ENCODE measurements around the gene ITPR1.

The ITPR1 gene

DNA sequence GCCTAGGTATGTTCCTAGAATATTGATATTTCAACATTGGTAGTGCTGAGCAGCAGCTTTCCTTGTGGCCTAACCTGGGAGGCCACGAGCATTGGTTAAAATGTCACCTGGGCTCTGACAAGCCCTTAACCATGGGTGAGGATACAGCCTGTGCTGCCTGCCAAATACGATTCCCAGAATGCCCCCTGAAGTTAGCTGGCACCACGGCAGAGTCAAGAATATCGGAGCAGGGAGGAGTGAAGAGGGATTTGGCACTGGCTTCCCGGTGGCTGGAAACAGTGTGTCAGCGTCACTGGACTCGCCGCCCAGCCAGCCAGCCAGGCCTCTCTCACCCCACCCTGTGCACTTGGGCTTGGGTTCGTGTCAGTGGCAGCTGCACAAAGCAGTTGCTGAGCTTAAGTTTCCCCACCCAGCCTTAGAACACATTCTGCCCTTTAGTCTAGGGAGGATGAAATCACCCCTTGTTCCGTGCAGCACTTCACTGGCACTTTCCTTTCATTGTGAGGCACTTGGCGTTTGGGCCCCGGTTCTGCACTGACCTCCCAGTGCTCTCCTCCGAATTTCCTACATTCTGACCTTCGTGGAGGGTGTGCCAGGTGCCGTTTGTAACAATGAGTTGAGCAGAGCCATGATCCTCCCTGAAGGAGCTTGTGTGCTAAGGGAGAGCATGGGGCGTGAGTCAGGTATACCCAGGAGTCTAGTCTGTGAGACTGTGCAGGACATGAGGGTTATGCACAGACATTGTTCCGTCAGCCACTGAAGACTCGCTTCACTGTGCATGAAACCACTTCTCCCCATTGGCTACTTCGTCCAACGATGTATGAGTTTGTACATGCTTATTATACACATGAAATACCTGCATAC is 333.3 kb downstream of the ITPR1 start:
- H3K9me3 Mint-ChIP-seq = peaks cover 3% of the 10 kb centered on the region
- peaks cover 73% of the 10 kb centered on the region for H3K36me3 Mint-ChIP-seq (ENCODE audit: low read depth)
- peak overlapping the region; percentile 99 for H3K27ac Mint-ChIP-seq
- no peaks in the 10 kb centered on the region for H3K27me3 Mint-ChIP-seq (ENCODE audit: low read depth)
- H3K4me1 Mint-ChIP-seq (ENCODE audit: low read depth) = peaks cover 90% of the 10 kb centered on the region
- peak overlapping the region; percentile 85 for H3K4me3 Mint-ChIP-seq

DNA sequence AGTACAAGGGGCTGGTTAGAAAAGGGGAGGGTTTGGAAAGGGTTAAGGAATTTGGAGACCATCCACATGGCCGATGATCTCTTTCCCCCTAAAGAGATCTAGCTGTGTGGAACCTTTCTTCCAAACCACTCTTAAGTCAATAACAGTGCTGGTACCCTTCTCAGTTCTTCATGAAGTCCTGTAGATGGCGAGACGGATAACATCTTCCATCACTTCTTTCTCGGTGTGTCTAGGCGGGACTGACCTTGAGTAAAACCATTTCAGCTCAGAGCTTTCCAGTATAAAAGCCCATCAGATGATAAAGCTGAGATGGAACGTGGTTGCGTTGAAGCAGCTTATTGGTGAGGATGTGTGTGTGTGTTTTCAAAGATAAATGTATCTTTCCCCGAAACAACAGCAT is 334.6 kb downstream of the ITPR1 start:
- Mint-ChIP-seq H3K9me3 (peaks cover 3% of the 10 kb centered on the region), H3K4me1 (ENCODE audit: low read depth) (peaks cover 87% of the 10 kb centered on the region), H3K36me3 (ENCODE audit: low read depth) (peaks cover 65% of the 10 kb centered on the region), H3K27me3 (ENCODE audit: low read depth) (no peaks in the 10 kb centered on the region), H3K4me3 (peak overlapping the region; percentile 39), H3K27ac (peak overlapping the region; percentile 99)

DNA sequence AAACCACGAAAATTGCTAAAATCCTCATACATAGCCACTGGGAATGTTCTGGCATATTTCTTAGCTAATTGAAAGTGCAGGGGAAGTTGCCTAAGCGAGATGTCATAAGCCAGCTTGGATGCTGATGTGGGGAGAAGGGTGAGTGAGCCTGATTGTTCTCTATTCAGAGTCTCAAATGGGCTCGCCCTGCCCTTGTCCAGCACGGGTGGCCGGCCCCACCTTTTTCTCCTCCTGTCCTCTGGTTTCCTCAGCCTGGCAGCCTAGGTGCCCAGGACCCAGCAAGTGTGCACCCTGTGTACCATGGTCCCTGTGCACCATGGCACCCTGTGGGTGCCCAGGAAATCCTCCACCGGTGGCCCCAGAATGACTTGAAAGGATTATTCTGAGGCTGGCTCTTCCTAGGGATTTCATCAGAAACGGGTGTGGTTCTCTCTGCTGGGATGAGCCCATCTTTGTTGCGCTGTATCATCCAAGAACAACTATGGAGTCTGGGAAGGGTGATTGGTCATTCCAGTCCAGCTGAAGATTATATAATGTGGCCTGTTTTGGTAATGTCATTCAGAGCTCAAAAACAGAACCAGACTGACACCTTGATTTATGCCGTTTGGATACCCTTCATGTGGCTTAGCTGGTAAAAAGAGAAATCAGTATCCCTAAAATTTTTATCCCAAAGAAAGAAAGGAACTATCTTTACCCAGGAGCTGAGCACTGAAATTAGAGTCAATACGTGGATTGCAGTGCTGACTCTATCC is 335.3 kb downstream of the ITPR1 start:
- Mint-ChIP-seq H3K27ac (peak overlapping the region; percentile 99), H3K4me1 (ENCODE audit: low read depth) (peaks cover 87% of the 10 kb centered on the region), H3K36me3 (ENCODE audit: low read depth) (peaks cover 60% of the 10 kb centered on the region), H3K4me3 (no peak overlapping the region), H3K9me3 (peaks cover under 1% of the 10 kb centered on the region), H3K27me3 (ENCODE audit: low read depth) (no peaks in the 10 kb centered on the region)

DNA sequence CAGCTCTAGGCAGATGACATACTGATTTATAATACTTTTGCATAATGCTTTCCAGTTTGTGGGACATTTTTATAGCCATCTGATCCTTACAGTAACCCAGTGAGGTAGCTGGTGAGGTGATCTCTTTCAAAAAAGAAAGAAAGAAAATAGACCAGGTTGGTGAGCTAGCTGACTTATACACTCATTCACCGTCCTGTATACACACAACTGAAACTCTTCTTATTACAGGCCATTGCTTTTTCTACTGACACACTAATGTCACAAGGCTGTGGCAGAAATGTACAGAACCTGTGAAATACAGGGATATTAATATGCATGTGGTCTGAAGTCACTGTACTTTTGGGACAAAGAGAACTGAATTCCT is 335.9 kb downstream of the ITPR1 start:
- Mint-ChIP-seq H3K27ac (peak overlapping the region; percentile 99), H3K4me1 (ENCODE audit: low read depth) (peaks cover 87% of the 10 kb centered on the region), H3K27me3 (ENCODE audit: low read depth) (no peaks in the 10 kb centered on the region), H3K9me3 (no peaks in the 10 kb centered on the region), H3K36me3 (ENCODE audit: low read depth) (peaks cover 58% of the 10 kb centered on the region), H3K4me3 (peak overlapping the region; percentile 67)

DNA sequence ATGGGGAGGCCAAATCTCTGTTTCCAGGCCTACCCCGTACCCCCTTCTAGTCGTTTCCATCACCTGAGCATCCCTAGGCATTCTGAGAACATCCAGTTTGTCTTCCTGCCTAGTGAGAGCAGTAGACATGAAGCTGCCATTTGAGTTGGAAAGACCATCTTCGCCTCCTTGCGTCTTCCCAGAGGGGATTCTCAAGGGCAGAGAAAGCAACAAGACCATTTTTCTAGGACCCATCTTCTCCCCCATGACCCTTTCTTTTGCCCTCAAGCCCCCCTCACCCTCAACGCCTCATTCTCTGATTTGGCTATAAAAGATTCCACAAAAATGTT is 337.4 kb downstream of the ITPR1 start:
- H3K4me1 Mint-ChIP-seq (ENCODE audit: low read depth) = peaks cover 86% of the 10 kb centered on the region
- peak overlapping the region; percentile 92 for H3K4me3 Mint-ChIP-seq
- no peaks in the 10 kb centered on the region for H3K27me3 Mint-ChIP-seq (ENCODE audit: low read depth)
- peak overlapping the region; percentile 99 for H3K27ac Mint-ChIP-seq
- H3K36me3 Mint-ChIP-seq (ENCODE audit: low read depth) = peaks cover 49% of the 10 kb centered on the region
- no peaks in the 10 kb centered on the region for H3K9me3 Mint-ChIP-seq

DNA sequence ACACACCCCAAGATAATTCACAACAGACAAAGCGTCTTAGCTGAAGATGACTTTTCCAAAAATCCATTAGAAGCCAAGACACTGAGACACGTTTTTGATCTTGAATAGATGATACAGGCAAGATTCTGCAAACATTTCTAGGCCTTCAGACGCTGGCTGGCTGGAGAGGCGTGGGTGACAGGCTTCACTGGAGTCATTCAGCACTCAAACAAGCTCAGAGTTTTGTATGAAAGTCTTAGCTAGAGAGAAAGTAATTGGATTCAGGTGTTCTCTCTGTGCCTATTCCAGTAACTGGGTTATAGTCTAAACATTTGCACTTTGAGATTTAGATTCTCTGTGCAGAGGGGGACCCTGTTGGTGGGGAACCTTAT is 338.4 kb downstream of the ITPR1 start:
- Mint-ChIP-seq H3K4me1 (ENCODE audit: low read depth) (peaks cover 87% of the 10 kb centered on the region), H3K4me3 (peak overlapping the region; percentile 92), H3K36me3 (ENCODE audit: low read depth) (peaks cover 48% of the 10 kb centered on the region), H3K27me3 (ENCODE audit: low read depth) (no peaks in the 10 kb centered on the region), H3K9me3 (no peaks in the 10 kb centered on the region), H3K27ac (peak overlapping the region; percentile 99)

DNA sequence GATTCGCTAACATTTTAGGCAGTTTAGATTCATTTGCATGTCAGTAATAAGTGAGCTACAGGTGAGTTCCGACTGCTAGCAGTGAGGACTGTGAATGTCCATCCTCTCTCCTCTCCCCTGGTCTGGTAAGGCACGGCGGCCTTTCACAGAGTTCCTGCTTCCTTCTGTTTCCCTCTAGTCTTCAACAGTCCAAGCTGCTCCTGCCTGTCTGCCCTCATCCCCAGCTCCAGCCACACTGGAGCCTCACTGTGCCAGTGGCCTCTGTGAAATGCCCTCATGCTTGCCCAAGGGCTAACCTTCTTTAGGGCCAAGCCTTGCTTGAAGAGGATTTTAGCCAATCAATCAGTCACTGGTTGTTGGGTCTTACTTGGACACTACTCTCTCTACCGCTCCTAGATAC is 340.3 kb downstream of the ITPR1 start:
- Mint-ChIP-seq H3K9me3 (no peaks in the 10 kb centered on the region), H3K27me3 (ENCODE audit: low read depth) (no peaks in the 10 kb centered on the region), H3K4me1 (ENCODE audit: low read depth) (peaks cover 87% of the 10 kb centered on the region), H3K27ac (peak overlapping the region; percentile 98), H3K36me3 (ENCODE audit: low read depth) (peaks cover 46% of the 10 kb centered on the region), H3K4me3 (peak overlapping the region; percentile 83)

DNA sequence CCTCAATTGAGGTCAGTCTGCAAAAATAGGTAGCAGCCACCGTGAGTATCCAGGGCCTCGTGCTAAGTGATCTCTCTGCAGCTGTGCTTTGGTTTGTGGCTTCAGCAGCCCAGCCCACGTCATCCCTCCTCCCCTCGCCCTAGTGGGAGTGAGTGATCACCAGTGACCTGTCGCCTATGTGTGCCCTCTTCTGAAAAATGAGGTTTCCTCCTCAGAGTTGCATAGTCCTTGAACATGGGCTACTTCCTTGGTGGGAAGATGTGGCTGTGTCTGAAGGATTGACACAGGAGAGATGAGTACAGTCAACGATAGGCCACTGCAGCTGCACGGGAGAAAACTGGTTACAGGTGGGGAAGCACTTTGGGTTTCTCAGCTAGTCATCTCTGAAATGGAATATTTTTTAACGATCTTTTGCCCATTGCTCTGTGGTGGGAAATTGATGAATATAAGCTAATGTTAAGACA is 341.3 kb downstream of the ITPR1 start:
- Mint-ChIP-seq H3K4me3 (peak overlapping the region; percentile 83), H3K27ac (peak overlapping the region; percentile 98), H3K36me3 (ENCODE audit: low read depth) (peaks cover 43% of the 10 kb centered on the region), H3K4me1 (ENCODE audit: low read depth) (peaks cover 85% of the 10 kb centered on the region), H3K27me3 (ENCODE audit: low read depth) (no peaks in the 10 kb centered on the region), H3K9me3 (no peaks in the 10 kb centered on the region)

DNA sequence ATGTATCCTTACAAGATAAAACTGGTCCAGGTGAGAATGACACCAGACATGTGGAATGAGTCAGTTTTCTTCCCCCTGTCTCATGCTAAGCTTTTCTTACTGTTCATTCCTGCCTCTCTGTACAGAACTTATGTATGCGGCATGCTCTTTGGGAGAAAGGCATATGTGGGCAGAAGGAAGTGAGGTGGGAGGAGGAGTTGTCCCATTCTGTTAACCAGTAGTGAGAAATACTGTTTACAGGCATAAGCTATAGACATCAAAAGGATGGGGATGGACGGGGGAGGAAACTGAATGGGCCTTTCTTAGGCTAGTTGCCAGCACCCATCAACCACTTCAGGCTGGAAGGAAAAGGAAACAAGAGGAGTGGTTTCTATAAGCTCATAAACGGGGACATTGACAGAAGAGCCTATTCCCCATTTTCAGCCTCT is 342.5 kb downstream of the ITPR1 start:
- Mint-ChIP-seq H3K4me3 (peak overlapping the region; percentile 79), H3K36me3 (ENCODE audit: low read depth) (peaks cover 40% of the 10 kb centered on the region), H3K9me3 (no peaks in the 10 kb centered on the region), H3K27ac (peak overlapping the region; percentile 98), H3K4me1 (ENCODE audit: low read depth) (peaks cover 88% of the 10 kb centered on the region), H3K27me3 (ENCODE audit: low read depth) (no peaks in the 10 kb centered on the region)

DNA sequence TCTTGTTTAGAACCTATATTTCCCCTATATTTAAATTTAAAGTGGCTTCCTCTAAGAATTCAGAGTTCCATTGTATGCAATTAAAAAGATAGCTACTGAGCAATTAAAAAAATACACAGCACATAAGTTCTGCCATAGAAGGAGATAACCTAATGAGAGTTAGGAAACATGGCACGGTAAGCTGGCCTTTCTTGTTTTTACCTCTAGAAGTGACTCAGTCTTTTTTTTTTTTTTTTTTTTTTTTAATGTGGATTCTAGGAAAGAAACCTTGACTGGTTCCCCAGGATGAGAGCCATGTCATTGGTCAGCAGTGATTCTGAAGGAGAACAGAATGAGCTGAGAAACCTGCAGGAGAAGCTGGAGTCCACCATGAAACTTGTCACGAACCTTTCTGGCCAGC is 343.4 kb downstream of the ITPR1 start:
- Mint-ChIP-seq H3K27me3 (ENCODE audit: low read depth) (no peaks in the 10 kb centered on the region), H3K9me3 (no peaks in the 10 kb centered on the region), H3K4me3 (no peak overlapping the region), H3K27ac (peak overlapping the region; percentile 98), H3K36me3 (ENCODE audit: low read depth) (peaks cover 41% of the 10 kb centered on the region), H3K4me1 (ENCODE audit: low read depth) (peaks cover 88% of the 10 kb centered on the region)

DNA sequence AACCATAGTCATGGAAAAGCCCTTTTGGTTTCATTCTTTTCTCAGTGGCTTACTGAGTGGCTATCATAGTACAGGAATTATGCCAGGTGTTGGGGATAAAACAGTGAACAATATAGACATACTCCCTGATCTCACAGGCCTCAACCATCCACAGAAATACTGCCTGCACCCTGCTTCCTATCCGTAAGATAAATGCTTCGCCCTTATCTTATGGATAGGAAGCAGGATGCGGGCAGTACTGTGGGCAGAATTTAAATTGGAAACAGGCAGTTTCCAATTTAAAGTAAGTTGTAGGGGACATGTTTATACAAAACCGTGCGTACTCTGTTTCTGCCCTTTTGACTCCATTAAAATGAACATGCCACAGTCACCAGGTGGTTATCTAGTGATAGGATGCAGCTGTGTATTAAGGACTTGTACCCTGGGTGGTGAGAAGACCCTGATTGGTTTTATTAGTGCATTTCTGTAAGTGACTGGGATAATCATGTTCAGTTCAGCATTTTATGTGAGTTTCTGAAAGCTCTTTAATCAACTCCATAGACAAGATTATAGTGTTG is 344.3 kb downstream of the ITPR1 start:
- Mint-ChIP-seq H3K4me1 (ENCODE audit: low read depth) (peaks cover 89% of the 10 kb centered on the region), H3K4me3 (peak overlapping the region; percentile 75), H3K27me3 (ENCODE audit: low read depth) (no peaks in the 10 kb centered on the region), H3K36me3 (ENCODE audit: low read depth) (peaks cover 42% of the 10 kb centered on the region), H3K9me3 (no peaks in the 10 kb centered on the region), H3K27ac (peak overlapping the region; percentile 98)

DNA sequence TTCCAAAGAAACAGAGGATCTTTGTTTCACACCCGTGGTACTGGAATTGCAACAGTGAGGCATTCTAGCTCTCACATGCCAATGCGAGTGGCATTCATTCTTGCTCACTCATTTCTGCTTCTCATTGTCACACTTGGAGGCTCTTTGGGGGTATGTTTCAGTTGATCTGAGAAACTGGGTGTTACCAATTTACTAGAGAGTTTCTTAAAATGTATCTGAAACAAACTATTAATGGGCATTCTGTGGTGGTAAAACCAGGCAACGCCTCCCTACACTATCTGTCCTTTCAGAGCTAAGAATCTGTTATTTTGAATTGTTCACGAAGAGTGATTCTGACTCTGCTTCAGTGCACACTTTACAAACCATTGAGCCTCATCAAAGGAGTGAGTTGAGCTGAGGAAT is 345.5 kb downstream of the ITPR1 start:
- Mint-ChIP-seq H3K4me1 (ENCODE audit: low read depth) (peaks cover 90% of the 10 kb centered on the region), H3K27ac (peak overlapping the region; percentile 60), H3K9me3 (peaks cover under 1% of the 10 kb centered on the region), H3K27me3 (ENCODE audit: low read depth) (no peaks in the 10 kb centered on the region), H3K36me3 (ENCODE audit: low read depth) (peaks cover 49% of the 10 kb centered on the region), H3K4me3 (no peak overlapping the region)

DNA sequence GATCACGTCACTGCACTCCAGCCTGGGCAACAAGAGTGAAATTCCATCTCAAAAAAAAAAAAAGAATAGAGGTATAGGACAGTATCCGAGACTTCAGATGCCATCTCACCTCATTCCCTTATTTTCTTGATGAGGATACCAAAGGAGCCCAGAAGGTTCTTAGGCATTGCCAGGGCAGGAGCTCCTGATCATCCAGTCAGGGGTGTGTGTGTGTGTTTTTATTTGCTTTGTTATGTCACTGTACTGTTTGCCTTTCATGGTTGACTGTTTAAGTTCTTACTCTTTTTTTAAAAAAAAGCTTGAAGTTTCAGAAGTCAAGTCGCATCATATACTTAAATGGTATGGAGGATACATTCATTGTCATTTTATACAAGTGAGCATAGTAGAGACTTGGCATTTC is 346.1 kb downstream of the ITPR1 start:
- peaks cover 3% of the 10 kb centered on the region for H3K9me3 Mint-ChIP-seq
- peaks cover 88% of the 10 kb centered on the region for H3K4me1 Mint-ChIP-seq (ENCODE audit: low read depth)
- peaks cover 48% of the 10 kb centered on the region for H3K36me3 Mint-ChIP-seq (ENCODE audit: low read depth)
- H3K27me3 Mint-ChIP-seq (ENCODE audit: low read depth) = no peaks in the 10 kb centered on the region
- no peak overlapping the region for H3K27ac Mint-ChIP-seq
- no peak overlapping the region for H3K4me3 Mint-ChIP-seq

DNA sequence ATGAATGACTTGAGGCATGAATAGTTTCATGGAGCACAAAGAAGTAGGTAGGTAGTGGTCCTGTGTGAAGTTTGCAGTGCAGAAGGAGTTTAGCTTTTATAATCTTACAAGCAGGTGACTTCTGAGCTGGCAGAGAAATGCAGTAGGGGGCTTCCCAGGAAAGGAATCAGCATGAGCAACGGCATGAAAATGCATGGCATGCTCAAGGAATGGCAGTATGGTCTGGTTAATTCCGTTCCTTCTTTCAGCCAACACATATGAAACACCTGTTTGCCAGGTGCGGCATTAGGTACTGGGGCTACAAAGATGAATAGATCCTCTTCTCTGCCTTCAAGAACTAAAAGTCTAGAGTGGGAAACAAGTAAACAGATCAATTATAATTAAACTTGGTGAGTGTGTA is 348.1 kb downstream of the ITPR1 start:
- Mint-ChIP-seq H3K4me1 (ENCODE audit: low read depth) (peaks cover 86% of the 10 kb centered on the region), H3K9me3 (peaks cover 3% of the 10 kb centered on the region), H3K4me3 (peak overlapping the region; percentile 61), H3K27ac (peak overlapping the region; percentile 90), H3K36me3 (ENCODE audit: low read depth) (peaks cover 41% of the 10 kb centered on the region), H3K27me3 (ENCODE audit: low read depth) (no peaks in the 10 kb centered on the region)
